GM18499 (cell line): ENCODE measurements around the gene GLB1L3.
"Not testable (repeated sequence)": the region's sequence is repeated elsewhere in the genome, so short reads cannot be mapped to it uniquely, and the experiment has no call there.

Experiments
- ATAC-seq: cut with Tn5 transposase; IDR thresholded peaks from one replicate; pipeline ENCODE4 v1.9.1; 2021; ENCODE audit warnings: moderate number of reproducible peaks; ENCODE audit not compliant: insufficient read depth, unreplicated experiment

GLB1L3 gene

DNA sequence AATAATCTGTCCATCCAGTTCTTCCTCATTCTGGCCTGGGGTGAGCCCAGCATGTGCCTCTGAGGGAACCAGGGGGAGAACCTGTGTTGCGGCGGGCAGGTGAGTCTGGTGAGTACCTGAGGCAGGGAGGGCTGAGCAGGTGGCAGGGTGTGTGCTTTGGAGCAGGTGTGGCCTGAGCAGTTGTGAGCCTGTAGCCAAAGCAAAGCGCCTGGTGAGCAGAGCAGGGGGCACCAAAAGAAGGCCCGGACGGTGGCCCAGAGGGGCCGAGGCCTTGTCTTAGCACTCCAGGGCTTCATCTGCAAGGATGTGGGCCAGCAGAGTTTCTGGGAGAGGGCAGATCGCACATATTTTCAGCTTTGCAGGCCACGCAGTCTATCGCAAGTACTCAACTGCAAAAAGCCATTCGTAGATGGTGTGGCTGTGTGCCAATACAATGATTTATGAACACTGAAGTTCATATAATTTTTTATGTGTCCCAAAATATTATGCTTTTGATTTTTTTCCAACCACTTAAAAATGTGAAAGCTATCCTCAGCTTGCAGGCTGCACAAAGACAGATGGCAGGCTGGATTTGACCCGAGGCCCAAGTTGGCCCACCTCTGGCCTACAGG, 64.3 kb downstream of the GLB1L3 start:
- no peak for ATAC-seq

DNA sequence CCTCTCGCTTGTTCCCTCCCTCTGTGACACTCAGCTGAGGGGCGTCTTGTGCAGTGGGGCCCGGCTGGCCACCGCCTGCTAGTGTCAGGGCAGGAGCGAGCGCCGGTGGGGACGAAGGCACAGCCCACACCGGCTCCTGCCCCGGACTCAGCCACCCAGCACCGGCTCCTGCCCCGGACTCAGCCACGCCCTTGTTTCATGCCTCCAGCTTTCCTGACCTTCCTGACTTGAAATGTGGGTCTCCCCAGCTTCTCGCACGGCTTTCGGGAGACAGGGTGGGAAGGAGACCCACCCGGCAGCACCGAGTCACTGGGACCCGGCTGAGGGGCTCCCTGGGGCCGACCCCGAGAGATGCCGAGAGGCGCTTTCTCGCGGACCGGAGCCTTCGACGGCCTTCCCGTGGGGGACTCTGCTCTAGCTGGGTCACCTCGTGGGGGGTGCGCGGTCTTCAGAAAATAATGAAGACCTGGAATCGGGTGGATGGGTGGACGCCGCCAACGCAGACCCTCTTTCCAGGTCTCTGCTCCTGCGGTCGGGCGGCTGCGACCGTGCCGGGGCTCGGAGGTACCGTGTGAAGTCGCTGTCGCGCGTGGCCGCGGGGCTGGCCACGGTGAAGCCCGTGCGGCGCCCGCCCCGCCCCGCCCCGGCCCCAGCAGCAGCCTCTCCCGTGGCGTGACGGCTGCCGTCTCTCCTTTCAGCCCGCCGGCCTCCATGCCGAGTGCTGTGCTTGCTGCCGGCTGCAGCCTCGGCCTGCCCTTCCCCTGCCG, 65.8 kb downstream of the GLB1L3 start:
- ATAC-seq, result no peak

DNA sequence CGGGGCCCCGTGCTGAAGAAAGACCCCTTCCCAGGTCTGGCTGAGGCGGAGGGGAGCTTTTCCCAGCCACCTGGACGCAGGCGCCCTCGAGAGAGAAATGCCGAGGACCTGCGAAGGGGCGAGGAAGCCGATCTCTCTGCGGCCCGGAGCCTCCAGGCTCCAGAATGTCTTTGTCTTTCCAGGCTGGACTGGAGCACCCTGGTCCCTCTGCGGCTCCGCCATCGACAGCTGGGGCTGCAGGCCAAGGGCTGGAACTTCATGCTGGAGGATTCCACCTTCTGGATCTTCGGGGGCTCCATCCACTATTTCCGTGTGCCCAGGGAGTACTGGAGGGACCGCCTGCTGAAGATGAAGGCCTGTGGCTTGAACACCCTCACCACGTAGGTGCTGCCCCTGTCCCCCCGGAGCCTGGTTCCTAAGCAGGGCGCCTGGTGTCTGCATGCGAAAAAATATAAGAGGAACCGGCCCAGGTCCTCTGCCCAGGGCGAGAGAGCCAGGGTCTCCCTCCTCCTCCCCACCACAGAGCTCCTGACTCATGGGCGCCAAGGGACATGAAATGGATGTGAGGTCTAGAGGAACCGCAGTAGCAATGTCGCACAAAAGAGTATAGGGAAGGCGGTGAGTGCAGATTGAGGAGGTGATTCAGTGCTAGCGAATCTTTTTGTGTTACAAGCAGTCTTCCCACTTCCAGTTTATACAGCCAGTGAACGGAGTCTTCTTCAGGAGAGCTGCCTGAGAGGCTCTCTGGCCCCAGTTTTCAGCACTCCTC, 66.6 kb downstream of the GLB1L3 start:
- no peak for ATAC-seq

DNA sequence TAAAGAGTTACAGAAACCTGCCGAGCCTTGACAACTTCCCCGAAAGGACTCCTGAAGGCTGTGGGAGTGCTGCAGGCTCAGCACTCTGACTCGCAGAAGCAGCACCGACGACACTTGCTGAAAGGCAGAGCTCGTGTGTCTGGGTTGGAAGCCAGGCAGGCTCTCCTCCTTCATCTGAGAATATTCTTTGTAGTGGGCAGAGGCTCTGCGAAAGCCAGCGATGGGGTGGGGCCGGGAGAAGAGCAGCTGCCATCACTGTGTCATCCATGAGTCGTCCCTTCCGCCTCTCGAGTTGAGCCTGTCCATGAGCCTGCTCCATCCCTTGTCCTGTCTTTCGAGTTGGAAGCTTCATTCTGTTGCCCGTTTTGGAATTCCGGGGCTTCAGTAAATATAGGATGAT, 67.5 kb downstream of the GLB1L3 start:
- no peak for ATAC-seq

DNA sequence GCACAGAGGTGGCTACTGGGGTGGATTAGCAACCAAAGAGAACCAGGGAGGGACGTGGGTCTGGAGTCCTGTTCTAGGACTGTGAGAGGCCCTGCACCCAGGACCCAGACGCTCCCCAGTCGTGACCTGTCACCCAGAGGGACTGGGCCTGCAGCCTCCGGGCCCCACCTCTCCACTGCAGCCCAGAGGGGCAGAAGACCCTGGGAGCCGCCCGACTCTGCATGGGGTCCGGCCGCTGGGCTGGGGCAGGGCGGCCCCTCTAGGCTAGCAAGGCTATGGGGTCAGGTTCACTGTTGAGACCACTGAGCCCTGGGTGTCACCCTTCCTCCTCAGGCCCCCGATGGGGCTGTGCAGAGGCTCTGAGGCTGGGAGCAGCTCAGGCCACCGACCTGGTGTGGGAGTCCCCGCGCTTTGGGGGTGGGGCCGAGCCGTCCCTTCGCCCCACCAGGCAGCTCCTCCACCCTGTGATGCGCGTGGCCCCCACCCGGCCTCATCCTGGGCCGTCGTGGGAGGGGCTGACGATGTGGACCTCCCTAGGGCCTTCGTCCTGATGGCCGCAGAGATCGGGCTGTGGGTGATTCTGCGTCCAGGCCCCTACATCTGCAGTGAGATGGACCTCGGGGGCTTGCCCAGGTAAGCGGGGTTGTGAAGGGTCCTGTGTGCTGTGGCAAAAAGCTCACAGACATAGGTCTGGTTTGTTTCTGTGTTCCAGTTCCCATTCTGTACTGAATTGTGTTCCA, 68.5 kb downstream of the GLB1L3 start:
- ATAC-seq, result not testable (repeated sequence)

DNA sequence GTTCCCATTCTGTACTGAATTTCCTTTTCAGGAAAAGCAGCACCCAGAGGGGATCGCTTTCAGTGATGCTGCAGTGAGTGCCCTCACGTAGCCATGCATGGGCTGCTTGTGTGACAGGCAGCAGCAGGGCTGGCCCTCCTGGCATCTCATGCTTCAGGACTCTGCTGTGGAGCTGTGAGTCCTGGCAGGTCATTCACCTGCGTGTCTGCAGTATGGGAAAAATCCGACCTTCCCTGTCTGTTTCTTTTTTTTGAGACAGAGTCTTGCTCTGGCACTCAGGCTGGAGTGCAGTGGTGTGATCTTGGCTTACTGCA, 69.0 kb downstream of the GLB1L3 start:
- ATAC-seq, result no peak

DNA sequence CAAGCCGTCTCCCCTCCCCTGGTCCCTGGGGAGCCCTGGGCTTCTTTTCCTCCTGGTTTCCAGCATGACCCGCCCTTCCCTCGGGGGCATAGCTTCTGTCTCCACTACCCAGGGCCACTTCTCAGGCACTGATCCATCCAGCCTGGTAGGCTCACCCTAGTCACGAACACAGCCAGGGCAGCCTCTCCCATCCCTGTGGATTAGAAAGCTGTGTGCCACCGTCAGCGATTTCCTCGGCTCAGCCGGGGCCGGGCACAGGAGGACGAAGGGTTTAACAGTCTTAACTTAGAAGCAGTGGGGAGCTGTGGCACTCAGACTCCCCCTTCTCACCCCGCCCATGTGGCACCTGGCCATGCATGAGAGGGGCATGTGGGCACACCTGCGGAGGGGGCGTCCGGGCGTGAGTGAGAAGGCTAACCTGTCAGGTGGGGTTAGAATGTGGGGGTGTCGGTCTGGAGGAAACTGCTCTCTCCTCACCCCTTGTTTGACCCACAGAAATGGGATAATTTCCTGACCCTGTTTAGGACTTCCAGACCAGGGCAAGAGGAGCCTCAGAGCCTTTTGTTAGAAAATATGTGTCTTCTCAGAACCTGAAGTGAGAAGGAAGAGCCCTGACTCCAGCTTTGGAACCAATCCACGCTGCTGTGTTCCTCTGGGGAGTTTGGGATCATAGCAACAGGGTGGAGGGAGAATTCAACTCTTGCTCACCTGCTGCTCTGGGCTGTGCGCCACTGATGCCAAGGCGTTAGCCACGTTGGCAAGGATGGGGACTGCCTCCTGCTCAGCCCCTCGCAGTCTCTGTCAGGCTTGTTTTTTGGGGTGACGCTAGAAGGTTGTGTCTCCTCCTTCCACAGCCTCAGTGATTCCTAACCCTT, 70.2 kb downstream of the GLB1L3 start:
- ATAC-seq, result no peak

DNA sequence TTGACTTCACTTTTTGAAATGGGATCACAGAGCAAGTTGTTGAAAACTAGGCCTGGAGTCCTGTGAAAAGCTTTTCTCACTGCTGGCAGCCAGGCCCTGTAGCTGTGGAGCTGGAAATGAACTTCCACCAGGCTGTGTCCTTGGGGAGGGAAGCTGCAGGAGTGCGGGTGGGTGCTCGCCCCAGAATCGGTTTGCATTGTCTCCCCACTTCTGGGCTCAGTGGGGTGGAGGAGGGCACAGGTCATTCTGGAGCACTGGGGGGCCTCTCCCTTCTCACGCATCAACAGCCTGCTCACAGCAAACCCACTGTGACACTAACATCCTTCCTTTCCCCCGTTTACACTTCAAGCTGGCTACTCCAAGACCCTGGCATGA, 70.8 kb downstream of the GLB1L3 start:
- no peak for ATAC-seq

DNA sequence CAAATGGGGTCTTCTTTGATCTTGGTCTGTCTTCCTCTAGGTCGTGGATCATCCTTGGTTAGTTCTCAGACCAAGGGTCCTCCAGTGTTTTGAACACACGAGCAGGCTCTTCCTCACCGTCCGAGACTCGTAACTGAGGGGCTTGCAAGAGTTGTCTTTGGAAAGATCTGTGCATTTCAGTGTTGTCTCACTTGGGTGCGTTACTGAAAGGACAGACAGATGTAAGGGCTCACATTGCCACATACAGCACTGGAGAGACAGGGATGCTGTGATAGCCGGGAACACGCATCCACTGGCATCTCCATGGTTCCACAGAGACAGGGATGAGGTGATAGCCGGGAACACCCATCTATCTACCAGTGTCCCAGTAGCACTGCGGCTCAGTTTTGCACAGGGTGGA, 71.3 kb downstream of the GLB1L3 start:
- no peak for ATAC-seq

DNA sequence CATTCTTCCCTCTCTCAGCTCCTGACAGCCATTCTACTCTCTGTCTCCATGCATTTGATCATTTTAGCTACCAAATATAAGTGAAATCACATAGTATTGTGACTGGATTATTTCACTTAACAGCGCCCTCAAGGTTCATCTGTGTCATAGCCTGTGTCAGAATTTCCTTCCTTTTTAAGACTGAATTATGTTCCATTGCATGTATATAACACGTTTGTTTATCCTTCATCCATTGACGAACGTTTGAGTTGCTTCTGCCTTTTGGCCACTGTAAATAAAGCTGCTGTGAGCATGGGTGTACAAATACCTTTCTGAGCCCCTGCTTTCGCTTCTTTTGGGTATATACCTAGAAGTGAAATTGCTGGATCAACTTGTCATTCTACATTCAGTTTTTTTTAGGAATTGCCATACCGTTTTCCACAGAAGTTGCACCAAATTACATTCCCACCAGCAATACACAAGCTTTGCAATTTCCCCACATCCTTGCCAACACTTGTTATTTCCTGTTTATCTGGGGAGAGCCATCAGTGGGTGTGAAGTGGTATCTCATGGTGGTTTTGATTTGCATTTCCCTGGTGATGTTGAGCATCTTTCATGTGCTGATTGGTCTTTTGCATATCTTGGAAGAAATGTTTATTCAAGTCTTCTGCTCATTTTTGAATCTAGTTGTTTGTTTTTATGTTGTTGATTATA, 73.1 kb downstream of the GLB1L3 start:
- ATAC-seq, result no peak

DNA sequence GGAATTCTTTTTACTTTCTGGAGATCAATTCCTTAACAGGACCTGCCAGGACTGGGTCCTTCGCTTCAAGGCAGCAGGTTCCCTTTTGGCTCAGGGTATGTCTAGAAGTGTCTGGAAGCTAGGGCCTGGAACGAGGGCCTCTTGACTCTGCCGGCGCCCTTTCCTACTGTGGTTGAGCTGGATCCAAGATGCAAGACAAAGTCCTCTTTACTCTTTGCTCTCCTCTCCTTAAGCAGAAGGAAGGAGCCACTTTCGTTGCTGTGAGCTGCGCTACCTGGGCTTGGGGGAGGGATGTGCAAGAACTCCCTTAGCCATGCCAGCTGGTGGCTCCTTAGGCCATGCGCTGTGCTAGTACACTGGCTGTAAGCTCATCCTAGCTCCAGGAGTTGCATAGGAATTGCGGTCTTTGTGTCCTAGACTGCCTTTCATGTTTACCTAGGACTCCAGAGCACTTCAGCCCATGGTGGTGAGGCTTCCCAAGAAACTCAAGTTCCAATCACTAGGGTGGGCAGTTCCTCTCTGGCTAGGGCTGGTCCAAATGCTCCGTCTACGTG, 73.7 kb downstream of the GLB1L3 start:
- no peak for ATAC-seq

DNA sequence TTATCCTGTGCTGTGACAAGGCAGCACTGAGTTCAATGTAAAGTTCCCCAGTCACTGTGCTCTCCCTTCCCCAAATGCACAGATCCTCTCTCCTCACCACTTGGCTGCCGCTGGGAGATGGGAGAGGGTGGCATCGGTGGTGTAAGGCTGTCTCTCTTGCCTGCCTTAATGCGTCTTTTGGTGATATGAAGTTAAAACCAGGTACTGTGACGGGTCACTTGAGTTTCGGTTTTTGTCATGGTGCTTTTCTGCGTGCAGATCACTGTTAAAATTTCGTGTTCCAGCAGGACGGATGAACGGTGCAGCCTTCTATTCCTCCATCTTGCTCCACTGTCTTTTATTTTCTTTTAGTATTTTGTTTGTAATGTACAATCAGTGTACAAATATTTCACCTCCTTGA, 74.2 kb downstream of the GLB1L3 start:
- peak; percentile 51 for ATAC-seq

DNA sequence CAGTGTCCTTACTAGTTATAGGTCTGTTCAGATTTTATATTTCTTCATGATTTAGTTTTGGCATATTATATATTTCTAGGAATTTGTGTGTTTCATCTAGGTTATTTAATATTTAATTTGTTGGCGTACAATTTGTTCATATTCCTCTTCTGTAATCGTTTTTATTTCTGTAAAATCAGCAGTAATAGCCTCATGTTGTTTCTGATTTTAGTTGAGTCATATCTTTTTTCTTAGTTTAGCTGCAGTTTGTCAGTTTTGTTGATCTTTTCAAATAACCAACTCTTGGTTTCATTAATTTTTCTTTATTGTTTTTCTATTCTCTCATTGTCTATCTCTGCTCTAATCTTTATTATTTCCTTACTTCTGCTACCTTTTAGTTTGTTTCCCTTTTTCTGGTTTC, 75.9 kb downstream of the GLB1L3 start:
- no peak for ATAC-seq

DNA sequence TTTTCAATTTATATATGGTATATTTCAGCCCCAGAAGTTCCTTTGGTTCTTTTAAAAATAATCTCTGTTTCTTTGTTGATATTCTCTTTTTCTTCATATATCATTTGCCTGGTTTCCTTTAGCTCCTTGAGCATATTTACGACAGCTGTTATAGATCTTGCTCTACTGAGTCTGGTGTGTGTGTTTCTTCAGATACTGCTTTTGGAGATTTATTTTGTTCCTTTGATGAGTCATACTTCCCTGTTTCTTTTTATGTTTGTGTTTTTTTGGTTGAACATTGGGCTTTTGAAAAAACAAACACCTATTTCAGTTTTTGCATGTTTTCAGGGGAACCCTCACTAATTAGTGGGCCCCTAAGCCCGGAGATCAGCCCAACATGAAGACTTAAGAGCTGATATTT, 79.0 kb downstream of the GLB1L3 start:
- ATAC-seq, result no peak

DNA sequence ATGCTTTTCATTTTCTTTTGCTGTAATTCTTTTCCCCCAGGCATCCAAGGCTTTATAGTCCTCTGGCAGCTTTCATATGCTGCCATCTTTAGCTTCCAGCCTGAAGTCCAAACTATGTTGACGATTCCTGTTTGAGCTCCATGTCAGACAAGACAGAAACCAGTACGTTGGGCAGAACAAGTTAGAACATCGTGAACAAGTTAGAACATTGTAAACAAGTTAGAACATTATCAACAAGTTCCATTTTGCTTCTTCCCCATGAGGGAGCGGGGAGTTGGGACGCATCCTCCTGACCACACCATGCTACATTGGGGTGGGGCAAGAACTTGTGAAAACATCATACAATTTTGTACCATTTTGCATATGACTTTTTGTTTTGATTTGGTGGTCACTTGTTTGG, 79.5 kb downstream of the GLB1L3 start:
- ATAC-seq, result no peak

DNA sequence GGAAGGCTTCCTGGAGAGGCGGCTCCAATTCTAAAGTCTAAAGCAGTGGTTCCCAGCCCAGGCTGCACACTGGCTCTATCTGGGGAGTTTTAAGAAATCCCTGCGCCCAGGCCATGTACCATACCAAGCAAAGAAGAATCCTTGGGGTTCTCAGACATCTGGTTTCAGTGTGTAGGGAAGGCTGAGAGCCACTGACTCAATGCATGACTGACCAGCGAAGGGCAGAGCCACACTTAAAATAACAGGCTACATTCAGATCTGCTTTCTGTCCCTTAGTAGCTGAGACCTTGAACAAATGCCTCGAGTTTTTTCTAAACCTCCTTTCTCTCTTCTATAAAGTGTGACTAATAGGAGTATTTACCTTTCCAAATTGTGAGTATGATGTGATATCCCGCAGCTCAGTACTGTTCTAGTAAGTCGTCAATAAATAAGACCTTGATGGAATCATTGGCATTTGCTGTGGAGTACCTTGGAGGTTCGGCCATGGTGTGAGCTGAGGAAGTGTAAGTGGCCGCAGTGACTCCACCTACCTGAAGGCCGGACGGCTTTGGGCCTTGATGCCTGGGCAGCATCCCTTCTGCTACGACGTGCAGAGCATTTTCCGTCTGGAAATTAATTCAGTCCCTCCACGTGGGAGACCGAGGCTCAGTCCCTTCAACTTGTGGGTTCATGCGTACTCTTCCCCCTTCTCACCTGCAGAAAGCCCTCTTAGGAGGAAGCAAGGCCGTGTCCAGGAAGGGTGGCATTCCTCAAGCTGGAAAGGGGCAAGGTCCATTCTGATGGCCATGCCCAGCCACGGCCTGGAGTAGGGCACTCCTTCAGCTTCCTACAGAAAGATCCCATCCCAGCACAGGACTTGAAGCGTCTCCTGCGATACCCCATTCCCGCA, 80.7 kb downstream of the GLB1L3 start:
- no peak for ATAC-seq

DNA sequence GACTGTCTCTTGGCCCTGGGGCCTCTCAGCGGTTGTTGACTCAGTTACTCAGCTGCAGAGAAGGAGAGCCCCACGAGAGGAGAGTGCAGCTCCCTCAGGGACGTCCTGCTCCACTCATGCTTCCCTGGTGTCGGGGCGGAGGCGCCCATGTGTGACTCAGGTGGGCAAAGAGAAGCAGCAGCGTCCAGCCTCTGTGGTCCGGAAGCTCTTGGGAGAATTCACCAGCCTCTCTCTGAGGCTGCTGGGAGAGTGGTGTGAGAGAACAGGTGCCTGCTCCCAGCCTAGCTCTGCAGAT, 81.3 kb downstream of the GLB1L3 start:
- no peak for ATAC-seq

DNA sequence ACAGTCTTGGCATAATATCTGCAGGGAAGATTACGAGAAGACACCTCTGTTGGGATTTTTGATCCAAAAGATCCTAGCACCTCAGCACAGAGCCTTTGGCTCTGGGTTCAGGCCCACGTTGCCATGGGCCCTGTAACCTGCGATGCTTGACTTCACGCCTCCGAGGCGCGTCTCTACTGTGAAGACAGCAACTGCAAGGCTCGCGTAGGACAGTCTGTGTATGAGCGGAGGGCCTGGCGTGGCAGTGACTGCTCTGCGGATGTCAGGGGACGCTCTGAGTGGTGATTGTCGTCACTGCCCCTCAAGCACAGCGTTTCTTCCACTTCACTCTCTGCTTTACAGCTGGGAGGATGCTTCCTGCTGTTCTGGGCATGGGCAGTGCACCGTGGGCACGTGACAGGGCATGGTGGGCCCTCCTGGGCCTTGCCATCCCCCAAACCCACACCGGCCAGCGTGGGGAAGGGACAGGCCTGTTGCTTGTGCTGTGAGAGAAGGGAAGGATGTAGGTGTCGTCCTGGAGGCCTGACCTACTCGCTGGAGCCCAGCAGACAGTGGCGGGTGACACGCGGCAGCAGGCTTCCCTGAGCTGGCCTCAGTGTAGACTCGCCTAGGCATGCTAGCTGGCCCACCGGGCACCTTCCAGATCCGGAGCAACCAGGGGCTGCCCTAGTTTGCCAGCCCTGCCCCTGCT, 82.1 kb downstream of the GLB1L3 start:
- no peak for ATAC-seq
